HEK293 (cell line): Measurements from ENCODE around the gene KCP.

ENCODE experiments used
- CTCF ChIA-PET: fragments of 350-600 bp; formaldehyde crosslinking; extraction: SDS; loops from one replicate; lab custom pipeline; 2021; ENCODE audit warnings: antibody characterized with exemption; lab: Yijun Ruan, JAX
- POLR2A ChIA-PET: fragments of 300-600 bp; formaldehyde crosslinking; extraction: SDS; loops from one replicate; lab custom pipeline; 2020; ENCODE audit warnings: antibody characterized with exemption, inconsistent platforms; lab: Yijun Ruan, JAX
- H3K27ac ChIP-seq: fragments of 200-500 bp; sonication (Bioruptor generic); 2 replicates; pipeline ENCODE4 v1.5.1; 2014; ENCODE audit warnings: low read depth, low read length, control low read depth, inconsistent platforms; ENCODE audit errors: extremely low read depth
- H3K36me3 ChIP-seq, 2 experiments: fragments of 200-500 bp in 1 of 2; sonication (Bioruptor generic) in 1 of 2; 1 replicate in 1 of 2; 2 replicates in 1 of 2; pipeline ENCODE4 v1.5.1; 2014 to 2017; ENCODE audit warnings: inconsistent platforms in 2 of 2, low read length in 2 of 2; ENCODE audit not compliant: control insufficient read depth in 2 of 2, insufficient read depth in 1 of 2
- H3K4me1 ChIP-seq: fragments of 200-500 bp; sonication (Bioruptor generic); 2 replicates; pipeline ENCODE4 v1.5.1; 2014; ENCODE audit warnings: mild to moderate bottlenecking, low read length, inconsistent platforms; ENCODE audit not compliant: control insufficient read depth, insufficient read depth
- H3K4me3 ChIP-seq: 2 replicates; pipeline ENCODE4 v1.5.1; 2011; ENCODE audit warnings: low read depth, mild to moderate bottlenecking, control low read depth, low read length, moderate library complexity
- H3K9me3 ChIP-seq: fragments of 200-500 bp; sonication (Bioruptor generic); 2 replicates; pipeline ENCODE4 v1.5.1; 2014; ENCODE audit warnings: low read depth, low read length, inconsistent platforms; ENCODE audit not compliant: control insufficient read depth, insufficient read depth
- BCL11A ChIP-seq: fragments of 450-650 bp; formaldehyde crosslinking; IDR thresholded peaks from 2 replicates; pipeline ENCODE4 v1.5.1; 2016; ENCODE audit warnings: low read depth, missing biosample characterization, missing genetic modification characterization
- BCL11B ChIP-seq: fragments of 450-650 bp; formaldehyde crosslinking; IDR thresholded peaks from 2 replicates; pipeline ENCODE4 v1.5.1; 2016; ENCODE audit warnings: low read depth, missing biosample characterization, missing genetic modification characterization
- GLI2 ChIP-seq: fragments of 450-650 bp; formaldehyde crosslinking; IDR thresholded peaks from 2 replicates; pipeline ENCODE4; 2017; ENCODE audit warnings: missing biosample characterization, missing genetic modification characterization, low read depth, borderline replicate concordance
- KLF10 ChIP-seq: fragments of 450-650 bp; IDR thresholded peaks from 2 replicates; pipeline ENCODE4 v1.5.1; 2018; ENCODE audit warnings: missing biosample characterization, mild to moderate bottlenecking, missing genetic modification characterization
- MZF1 ChIP-seq: fragments of 450-650 bp; formaldehyde crosslinking; IDR thresholded peaks from 2 replicates; pipeline ENCODE4 v1.5.1; 2017; ENCODE audit warnings: missing biosample characterization, missing genetic modification characterization, borderline replicate concordance
- OSR2 ChIP-seq: fragments of 450-650 bp; formaldehyde crosslinking; IDR thresholded peaks from 2 replicates; pipeline ENCODE4 v1.5.1; 2016; ENCODE audit warnings: missing biosample characterization, missing genetic modification characterization
- OVOL3 ChIP-seq: fragments of 450-650 bp; formaldehyde crosslinking; IDR thresholded peaks from 2 replicates; pipeline ENCODE4 v1.5.1; 2016; ENCODE audit warnings: missing biosample characterization, missing genetic modification characterization
- SP2 ChIP-seq: fragments of 450-650 bp; formaldehyde crosslinking; IDR thresholded peaks from 2 replicates; pipeline ENCODE4 v1.5.1; 2016; ENCODE audit warnings: missing biosample characterization, missing genetic modification characterization
- ZNF10 ChIP-seq: fragments of 450-650 bp; formaldehyde crosslinking; IDR thresholded peaks from 2 replicates; pipeline ENCODE4 v1.5.1; 2017; ENCODE audit warnings: missing biosample characterization, missing genetic modification characterization
- ZNF146 ChIP-seq: fragments of 450-650 bp; formaldehyde crosslinking; IDR thresholded peaks from 2 replicates; pipeline ENCODE4 v1.5.1; 2016; ENCODE audit warnings: missing biosample characterization, missing genetic modification characterization
- ZNF292 ChIP-seq: fragments of 450-650 bp; formaldehyde crosslinking; IDR thresholded peaks from 2 replicates; pipeline ENCODE4 v1.5.1; 2016; ENCODE audit warnings: low read depth, missing biosample characterization, missing genetic modification characterization, borderline replicate concordance
- ZNF311 ChIP-seq: fragments of 450-650 bp; formaldehyde crosslinking; IDR thresholded peaks from 2 replicates; pipeline ENCODE4 v1.5.1; 2017; ENCODE audit warnings: missing biosample characterization, missing genetic modification characterization, borderline replicate concordance
- ZNF324 ChIP-seq: fragments of 450-650 bp; formaldehyde crosslinking; IDR thresholded peaks from 2 replicates; pipeline ENCODE4 v1.5.1; 2016; ENCODE audit warnings: missing biosample characterization, missing genetic modification characterization
- ZNF37A ChIP-seq: fragments of 450-650 bp; IDR thresholded peaks from 2 replicates; pipeline ENCODE4 v1.5.1; 2018; ENCODE audit warnings: missing biosample characterization, missing genetic modification characterization
- ZNF423 ChIP-seq: fragments of 450-650 bp; formaldehyde crosslinking; IDR thresholded peaks from 2 replicates; pipeline ENCODE4 v1.5.1; 2016; ENCODE audit warnings: missing biosample characterization, missing genetic modification characterization
- ZNF433 ChIP-seq: fragments of 450-650 bp; formaldehyde crosslinking; IDR thresholded peaks from 2 replicates; pipeline ENCODE4 v1.5.1; 2016; ENCODE audit warnings: missing biosample characterization, missing genetic modification characterization, low read depth
- ZNF473 ChIP-seq: fragments of 450-650 bp; formaldehyde crosslinking; IDR thresholded peaks from 2 replicates; pipeline ENCODE4 v1.5.1; 2017; ENCODE audit warnings: missing biosample characterization, missing genetic modification characterization
- ZNF571 ChIP-seq: fragments of 450-650 bp; formaldehyde crosslinking; IDR thresholded peaks from 2 replicates; pipeline ENCODE4 v1.5.0; 2017; ENCODE audit warnings: missing biosample characterization, missing genetic modification characterization
- ZNF704 ChIP-seq: fragments of 450-650 bp; formaldehyde crosslinking; IDR thresholded peaks from 2 replicates; pipeline ENCODE4 v1.5.1; 2016; ENCODE audit warnings: missing biosample characterization, missing genetic modification characterization
- ZNF792 ChIP-seq: fragments of 450-650 bp; formaldehyde crosslinking; IDR thresholded peaks from 2 replicates; pipeline ENCODE4 v1.5.1; 2016; ENCODE audit warnings: missing biosample characterization, missing genetic modification characterization
- TF ChIP-seq, protein P1 (sequence below): fragments of 450-650 bp; formaldehyde crosslinking; IDR thresholded peaks from 2 replicates; pipeline ENCODE4 v1.5.1; 2016; ENCODE audit warnings: missing biosample characterization, missing genetic modification characterization
- TF ChIP-seq, protein P2 (sequence below): fragments of 450-650 bp; formaldehyde crosslinking; IDR thresholded peaks from 2 replicates; pipeline ENCODE4 v1.5.1; 2016; ENCODE audit warnings: missing biosample characterization, missing genetic modification characterization

The KCP gene

DNA sequence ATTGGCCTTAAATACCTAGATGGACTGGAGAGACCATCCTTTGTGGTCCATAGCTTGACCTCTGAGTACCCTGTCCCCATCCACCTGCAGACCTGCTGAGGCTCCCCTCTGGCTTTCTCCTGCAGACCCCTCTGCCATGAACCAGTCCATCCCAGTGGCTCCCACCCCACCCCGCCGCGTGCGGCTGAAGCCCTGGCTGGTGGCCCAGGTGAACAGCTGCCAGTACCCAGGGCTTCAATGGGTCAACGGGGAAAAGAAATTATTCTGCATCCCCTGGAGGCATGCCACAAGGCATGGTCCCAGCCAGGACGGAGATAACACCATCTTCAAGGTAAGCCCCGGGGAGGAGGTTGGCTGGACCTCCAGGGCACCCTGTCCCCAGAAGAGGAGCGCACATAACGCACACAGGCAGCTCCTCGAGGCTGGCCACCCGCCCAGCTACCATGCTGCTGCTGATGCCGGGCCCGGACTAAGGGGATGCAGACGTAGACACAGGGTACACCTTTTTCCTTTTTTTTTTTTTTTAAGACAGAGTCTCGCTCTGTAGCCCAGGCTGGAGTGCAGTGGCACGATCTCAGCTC, 31.5 kb upstream of the KCP start:
- H3K4me3 ChIP-seq: no peak overlapping the region
- H3K9me3 ChIP-seq: no peaks in the 10 kb centered on the region
- no peaks in the 10 kb centered on the region for H3K4me1 ChIP-seq
- ChIA-PET CTCF (interaction anchor here (0.6 kb wide), 1 partner anchor 368 kb away, joined by 4 read pairs; no protein-coding TSS in a partner anchor), POLR2A (interaction anchor here (0.7 kb wide), 1 partner anchor 150 kb away, joined by 3 read pairs; no protein-coding TSS in a partner anchor)
- H3K36me3 ChIP-seq: no peaks in the 10 kb centered on the region; a peak in 1 of 3 replicates
- no peak overlapping the region for H3K27ac ChIP-seq
- TF ChIP-seq ZNF37A (tag by site-specific recombination) (no peak), ZNF292 (no peak), ZNF704 (tag by site-specific recombination) (no peak), OVOL3 (tag by site-specific recombination) (no peak), MZF1 (tag by site-specific recombination) (no peak)

GRCh38 chr7:128941323-128941890, 30.9 kb upstream of the KCP start:
- Histone ChIP-seq H3K4me3 (no peak overlapping the region), H3K4me1 (no peaks in the 10 kb centered on the region), H3K27ac (no peak overlapping the region), H3K36me3 (no peaks in the 10 kb centered on the region; a peak in 1 of 3 replicates), H3K9me3 (no peaks in the 10 kb centered on the region)
- ChIA-PET CTCF (interaction anchor here (0.6 kb wide), 1 partner anchor 367 kb away, joined by 4 read pairs; no protein-coding TSS in a partner anchor), POLR2A (interaction anchor here (0.6 kb wide), 1 partner anchor 11 kb away, joined by 3 read pairs; no protein-coding TSS in a partner anchor)
- TF ChIP-seq ZNF571 (tag by site-specific recombination) (no peak), ZNF10 (tag by site-specific recombination) (no peak), GLI2 (tag by site-specific recombination) (no peak), BCL11A (no peak), BCL11B (tag by site-specific recombination) (no peak), ZNF792 (no peak), ZNF473 (tag by site-specific recombination) (no peak), ZNF433 (tag by site-specific recombination) (no peak), ZNF311 (tag by site-specific recombination) (no peak), ZNF146 (tag by site-specific recombination) (no peak), SP2 (0 out of 2 replicates have a peak, but pooled peaks have one; percentile 43), ZNF324 (no peak), KLF10 (tag by site-specific recombination) (no peak), ZNF423 (tag by site-specific recombination) (no peak), OSR2 (tag by site-specific recombination) (0 out of 2 replicates have a peak, but pooled peaks have one; percentile 1)
- TF ChIP-seq, protein P1, sequence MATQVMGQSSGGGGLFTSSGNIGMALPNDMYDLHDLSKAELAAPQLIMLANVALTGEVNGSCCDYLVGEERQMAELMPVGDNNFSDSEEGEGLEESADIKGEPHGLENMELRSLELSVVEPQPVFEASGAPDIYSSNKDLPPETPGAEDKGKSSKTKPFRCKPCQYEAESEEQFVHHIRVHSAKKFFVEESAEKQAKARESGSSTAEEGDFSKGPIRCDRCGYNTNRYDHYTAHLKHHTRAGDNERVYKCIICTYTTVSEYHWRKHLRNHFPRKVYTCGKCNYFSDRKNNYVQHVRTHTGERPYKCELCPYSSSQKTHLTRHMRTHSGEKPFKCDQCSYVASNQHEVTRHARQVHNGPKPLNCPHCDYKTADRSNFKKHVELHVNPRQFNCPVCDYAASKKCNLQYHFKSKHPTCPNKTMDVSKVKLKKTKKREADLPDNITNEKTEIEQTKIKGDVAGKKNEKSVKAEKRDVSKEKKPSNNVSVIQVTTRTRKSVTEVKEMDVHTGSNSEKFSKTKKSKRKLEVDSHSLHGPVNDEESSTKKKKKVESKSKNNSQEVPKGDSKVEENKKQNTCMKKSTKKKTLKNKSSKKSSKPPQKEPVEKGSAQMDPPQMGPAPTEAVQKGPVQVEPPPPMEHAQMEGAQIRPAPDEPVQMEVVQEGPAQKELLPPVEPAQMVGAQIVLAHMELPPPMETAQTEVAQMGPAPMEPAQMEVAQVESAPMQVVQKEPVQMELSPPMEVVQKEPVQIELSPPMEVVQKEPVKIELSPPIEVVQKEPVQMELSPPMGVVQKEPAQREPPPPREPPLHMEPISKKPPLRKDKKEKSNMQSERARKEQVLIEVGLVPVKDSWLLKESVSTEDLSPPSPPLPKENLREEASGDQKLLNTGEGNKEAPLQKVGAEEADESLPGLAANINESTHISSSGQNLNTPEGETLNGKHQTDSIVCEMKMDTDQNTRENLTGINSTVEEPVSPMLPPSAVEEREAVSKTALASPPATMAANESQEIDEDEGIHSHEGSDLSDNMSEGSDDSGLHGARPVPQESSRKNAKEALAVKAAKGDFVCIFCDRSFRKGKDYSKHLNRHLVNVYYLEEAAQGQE (tag by site-specific recombination): peak; percentile 71
- TF ChIP-seq, protein P2, sequence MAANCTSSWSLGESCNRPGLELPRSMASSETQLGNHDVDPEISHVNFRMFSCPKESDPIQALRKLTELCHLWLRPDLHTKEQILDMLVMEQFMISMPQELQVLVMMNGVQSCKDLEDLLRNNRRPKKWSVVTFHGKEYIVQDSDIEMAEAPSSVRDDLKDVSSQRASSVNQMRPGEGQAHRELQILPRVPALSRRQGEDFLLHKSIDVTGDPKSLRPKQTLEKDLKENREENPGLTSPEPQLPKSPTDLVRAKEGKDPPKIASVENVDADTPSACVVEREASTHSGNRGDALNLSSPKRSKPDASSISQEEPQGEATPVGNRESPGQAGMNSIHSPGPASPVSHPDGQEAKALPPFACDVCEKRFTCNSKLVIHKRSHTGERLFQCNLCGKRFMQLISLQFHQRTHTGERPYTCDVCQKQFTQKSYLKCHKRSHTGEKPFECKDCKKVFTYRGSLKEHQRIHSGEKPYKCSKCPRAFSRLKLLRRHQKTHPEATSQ (tag by site-specific recombination): no peak
